Upper lobe of left lung (tissue), 4 donors: Measurements from ENCODE around the gene FLCN.

Source experiments
- CTCF ChIP-seq, 6 experiments: fragments of 450-650 bp in 4 of 6; fragments of 200-600 bp in 2 of 6; sonication (generic) in 2 of 6; IDR thresholded peaks; one replicate each; pipeline ENCODE4 v1.5.1; 2016 to 2019; ENCODE audit warnings: antibody characterized with exemption in 6 of 6
- POLR2A ChIP-seq, 4 donors: fragments of 450-650 bp; IDR thresholded peaks; one replicate each; pipeline ENCODE4 v1.5.1; 2016 to 2017; ENCODE audit warnings: antibody characterized with exemption in 4 of 4, mild to moderate bottlenecking in 2 of 4

- no peak for TF ChIP-seq POLR2A (IDR thresholded peaks at IDR 0.05)
- TF ChIP-seq CTCF (IDR thresholded peaks at IDR 0.05) = no peak
These were observed 22.1 kb downstream of the FLCN start for GRCh38 chr17:17214646-17215436.
